NCI-H146 treated with DMSO at 0.1 percent for 48 hours (cell line): ENCODE measurements around the gene PRDM11.
A peak's percentile ranks its signal among the peaks of the same experiment; 100 is the strongest.

Source experiments
- DNase-seq: peaks from one replicate; lab custom pipeline; 2025; ENCODE audit not compliant: unreplicated experiment; lab: John Stamatoyannopoulos, UW

The PRDM11 gene

GRCh38 chr11:45173064-45173463 is 26.6 kb downstream of the PRDM11 start:
- no peak for DNase-seq

GRCh38 chr11:45174168-45174835 is 27.9 kb downstream of the PRDM11 start:
- DNase-seq: no peak

GRCh38 chr11:45174963-45175362 is 28.5 kb downstream of the PRDM11 start:
- DNase-seq: no peak

- DNase-seq: no peak
Measured at GRCh38 chr11:45176996-45177395, 30.6 kb downstream of the PRDM11 start.

GRCh38 chr11:45178223-45178622 is 31.8 kb downstream of the PRDM11 start:
- DNase-seq: no peak

- no peak for DNase-seq
Measured at GRCh38 chr11:45178890-45179671, 32.6 kb downstream of the PRDM11 start.

- no peak for DNase-seq
Measured at GRCh38 chr11:45179686-45180178, 33.3 kb downstream of the PRDM11 start.

GRCh38 chr11:45180179-45180847 is 33.9 kb downstream of the PRDM11 start:
- peak; percentile 45 for DNase-seq

GRCh38 chr11:45180848-45181192 is 34.4 kb downstream of the PRDM11 start:
- DNase-seq: no peak

GRCh38 chr11:45181193-45181888 is 34.9 kb downstream of the PRDM11 start:
- no peak for DNase-seq

- no peak for DNase-seq
Measured at GRCh38 chr11:45181889-45182550, 35.6 kb downstream of the PRDM11 start.

- no peak for DNase-seq
Measured at GRCh38 chr11:45182902-45183301, 36.5 kb downstream of the PRDM11 start.

GRCh38 chr11:45184640-45185039 is 38.2 kb downstream of the PRDM11 start:
- no peak for DNase-seq

GRCh38 chr11:45185228-45185729 is 38.8 kb downstream of the PRDM11 start:
- DNase-seq: no peak

GRCh38 chr11:45187375-45187774 is 40.9 kb downstream of the PRDM11 start:
- DNase-seq: no peak

- no peak for DNase-seq
Measured at GRCh38 chr11:45188127-45188526, 41.7 kb downstream of the PRDM11 start.

- no peak for DNase-seq
Measured at GRCh38 chr11:45189230-45189629, 42.8 kb downstream of the PRDM11 start.

GRCh38 chr11:45193695-45194094 is 47.3 kb downstream of the PRDM11 start:
- no peak for DNase-seq

- DNase-seq: no peak
Measured at GRCh38 chr11:45204761-45205160, 58.3 kb downstream of the PRDM11 start.

- DNase-seq: no peak
Measured at GRCh38 chr11:45205978-45206377, 59.5 kb downstream of the PRDM11 start.

- DNase-seq: no peak
Measured at GRCh38 chr11:45208135-45208534, 61.7 kb downstream of the PRDM11 start.
